Hematopoietic multipotent progenitor cell treated with erythropoietin and hydrocortisone succinate and interleukin-3 and kit ligand, for 15 days (in vitro differentiated cells): ENCODE measurements around the gene IGIP.

ENCODE experiments used
- DNase-seq: peaks from one replicate; pipeline ENCODE4 v3.0.0-alpha.2; 2015; ENCODE audit warnings: low spot score

Gene IGIP

DNA sequence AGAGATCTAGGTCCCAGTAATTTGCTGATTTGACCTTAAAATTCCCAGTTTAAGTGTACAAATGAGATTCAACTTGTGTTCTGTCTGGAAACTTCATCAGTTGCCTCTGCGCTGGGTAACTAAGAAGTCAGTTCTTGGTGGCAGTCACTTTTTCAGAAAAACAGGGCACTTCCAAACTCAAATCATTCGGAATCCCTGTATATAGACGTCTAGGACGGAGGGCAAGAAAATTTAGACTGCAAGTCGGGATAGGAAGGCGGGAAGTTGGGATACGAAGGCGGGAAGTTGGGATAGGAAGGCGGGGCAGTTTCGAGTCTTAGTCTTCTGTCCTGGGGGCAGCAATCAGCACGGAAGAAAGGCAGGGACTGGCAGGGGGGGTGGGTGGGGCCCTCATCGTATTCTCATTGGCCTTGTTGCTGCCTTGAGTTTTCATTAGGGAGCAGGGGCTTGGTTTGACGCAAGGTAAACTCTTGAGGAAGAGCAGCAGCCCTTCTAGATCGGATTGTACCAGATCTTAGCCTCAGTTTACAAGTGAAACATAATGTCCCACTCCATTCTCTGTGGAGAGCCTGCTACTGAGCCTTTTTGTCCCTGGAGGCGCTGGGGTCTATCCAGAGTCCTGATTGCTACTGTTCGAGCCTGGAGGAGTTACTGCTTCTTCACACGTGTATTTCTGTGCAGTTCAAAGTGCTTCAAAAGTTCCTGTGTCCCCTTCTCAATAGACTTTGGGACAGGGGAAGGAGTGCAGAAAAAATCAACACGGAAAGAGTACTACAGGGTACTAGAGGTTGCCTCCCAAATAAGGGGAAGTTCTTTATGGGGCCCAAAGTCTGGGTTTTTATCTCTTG, 14.5 kb upstream of the IGIP start:
- DNase-seq, result no peak

DNA sequence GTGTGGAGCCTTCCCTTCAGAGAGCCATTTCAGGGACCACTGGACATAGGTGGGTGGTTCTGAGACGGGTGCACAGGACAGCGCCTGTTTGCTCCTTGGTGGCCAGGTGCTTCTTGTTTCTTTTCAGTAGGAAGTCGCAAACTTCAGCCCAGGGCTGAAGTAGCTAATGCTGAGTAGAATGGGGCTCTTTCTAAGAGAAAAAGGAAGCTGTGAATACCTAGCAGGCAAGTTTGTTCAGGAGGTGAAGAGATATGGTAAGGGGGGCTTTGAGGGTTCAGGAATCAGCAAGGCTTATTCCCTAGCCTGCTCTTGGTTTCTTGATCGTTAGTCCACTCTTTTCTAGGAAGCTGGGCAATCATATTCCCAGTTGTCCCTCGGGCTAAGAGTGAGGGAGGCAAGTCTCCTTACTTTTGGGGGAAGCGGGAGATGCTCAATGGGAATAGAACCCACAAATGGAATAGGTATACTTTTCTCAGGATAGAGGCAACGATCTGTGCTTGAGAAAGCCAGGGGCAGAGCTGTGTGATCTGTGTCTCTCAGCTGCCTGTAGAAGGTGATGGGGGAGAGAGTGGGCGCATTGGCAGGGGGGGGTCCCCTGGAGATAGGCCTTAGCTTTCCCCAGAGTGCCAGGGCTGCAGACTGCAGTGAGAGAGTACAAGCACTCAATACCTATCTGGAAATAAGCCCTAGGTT, 13.7 kb upstream of the IGIP start:
- no peak for DNase-seq

DNA sequence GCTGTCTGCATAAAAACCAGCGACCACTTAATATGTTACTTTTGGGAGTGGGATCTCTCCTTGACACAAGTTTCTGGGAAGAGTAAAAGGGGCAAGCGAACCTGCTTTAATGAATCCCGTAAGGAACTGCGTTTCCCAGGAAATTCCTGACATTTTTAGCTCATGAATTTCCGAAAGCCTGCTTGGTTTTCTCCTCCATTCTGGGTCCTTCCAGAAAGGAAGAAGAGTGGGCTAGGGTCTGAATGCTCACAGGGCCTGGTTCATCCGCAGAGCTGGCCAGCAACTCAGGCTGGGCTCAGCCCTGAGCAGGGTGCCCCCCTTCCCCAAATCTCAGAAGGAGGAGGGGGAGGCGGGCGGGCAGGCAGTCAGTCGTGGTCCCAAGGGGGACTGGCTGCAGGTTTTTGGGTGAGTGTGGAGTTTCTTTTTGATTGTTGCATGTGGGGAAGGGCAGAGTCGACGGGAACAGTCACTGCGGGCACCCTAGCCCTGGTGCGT, 13.0 kb upstream of the IGIP start:
- no peak for DNase-seq

DNA sequence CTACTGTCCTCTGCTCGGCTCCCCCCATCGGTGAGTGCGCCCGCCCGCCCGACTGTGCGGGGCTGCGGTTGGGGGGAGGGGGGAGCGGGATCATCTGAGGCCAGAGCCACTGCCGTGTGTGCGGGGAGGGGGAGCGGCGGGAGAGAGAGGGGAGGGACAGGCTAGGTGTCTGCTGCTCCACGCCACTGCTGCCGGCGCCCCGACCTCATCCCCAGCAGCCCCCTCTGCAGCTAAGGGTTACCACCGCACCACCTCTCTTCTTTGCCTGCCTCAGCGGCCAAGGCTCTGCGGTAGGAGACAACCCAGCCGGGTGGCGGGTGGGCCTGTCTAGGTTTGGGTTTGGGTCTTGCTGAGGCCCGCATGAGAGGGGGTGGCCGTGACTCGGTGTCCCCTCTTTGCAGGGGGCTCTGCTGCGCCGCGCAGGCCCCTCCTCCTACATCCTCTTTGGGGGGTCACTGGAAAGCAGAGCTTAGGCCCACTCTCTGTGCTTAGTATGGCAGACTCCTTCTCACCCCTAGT, 12.5 kb upstream of the IGIP start:
- no peak for DNase-seq

DNA sequence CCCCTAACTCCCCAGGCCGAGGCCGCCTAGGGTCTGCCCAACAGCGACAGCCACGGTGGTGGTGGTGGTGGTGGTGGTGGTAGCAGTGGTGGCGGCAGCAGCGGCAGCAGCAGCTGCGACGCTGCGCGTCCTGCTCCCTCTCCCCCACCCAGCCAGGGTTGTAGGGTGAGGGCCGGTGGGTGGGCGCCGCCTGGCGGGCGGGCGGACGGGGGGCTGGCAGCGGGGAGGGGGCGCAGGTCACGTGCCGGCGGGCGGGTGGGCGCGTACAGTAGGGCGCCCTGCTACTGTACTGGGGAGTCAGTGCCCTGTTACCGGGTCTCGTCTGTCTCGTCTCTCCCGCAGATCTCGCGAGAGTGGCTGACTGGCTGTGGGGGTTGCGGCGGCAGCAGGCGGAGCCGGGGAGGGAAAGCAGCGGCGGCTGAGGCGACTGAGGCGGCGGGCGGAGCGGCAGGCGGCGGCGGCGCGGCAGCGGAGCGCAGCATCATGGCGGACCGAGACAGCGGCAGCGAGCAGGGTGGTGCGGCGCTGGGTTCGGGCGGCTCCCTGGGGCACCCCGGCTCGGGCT, 12.0 kb upstream of the IGIP start, which contains the start of gene PURA:
Gene PURA (plus strand): TSS at position 411 of the 565 bp plus-strand sequence. CDS start 73 bp downstream, at position 484.
- DNase-seq, result peak; percentile 91

DNA sequence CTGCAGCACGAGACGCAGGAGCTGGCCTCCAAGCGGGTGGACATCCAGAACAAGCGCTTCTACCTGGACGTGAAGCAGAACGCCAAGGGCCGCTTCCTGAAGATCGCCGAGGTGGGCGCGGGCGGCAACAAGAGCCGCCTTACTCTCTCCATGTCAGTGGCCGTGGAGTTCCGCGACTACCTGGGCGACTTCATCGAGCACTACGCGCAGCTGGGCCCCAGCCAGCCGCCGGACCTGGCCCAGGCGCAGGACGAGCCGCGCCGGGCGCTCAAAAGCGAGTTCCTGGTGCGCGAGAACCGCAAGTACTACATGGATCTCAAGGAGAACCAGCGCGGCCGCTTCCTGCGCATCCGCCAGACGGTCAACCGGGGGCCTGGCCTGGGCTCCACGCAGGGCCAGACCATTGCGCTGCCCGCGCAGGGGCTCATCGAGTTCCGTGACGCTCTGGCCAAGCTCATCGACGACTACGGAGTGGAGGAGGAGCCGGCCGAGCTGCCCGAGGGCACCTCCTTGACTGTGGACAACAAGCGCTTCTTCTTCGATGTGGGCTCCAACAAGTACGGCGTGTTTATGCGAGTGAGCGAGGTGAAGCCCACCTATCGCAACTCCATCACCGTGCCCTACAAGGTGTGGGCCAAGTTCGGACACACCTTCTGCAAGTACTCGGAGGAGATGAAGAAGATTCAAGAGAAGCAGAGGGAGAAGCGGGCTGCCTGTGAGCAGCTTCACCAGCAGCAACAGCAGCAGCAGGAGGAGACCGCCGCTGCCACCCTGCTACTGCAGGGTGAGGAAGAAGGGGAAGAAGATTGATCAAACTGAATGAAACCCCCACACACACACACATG, 11.2 kb upstream of the IGIP start:
- peak; percentile 45 for DNase-seq

DNA sequence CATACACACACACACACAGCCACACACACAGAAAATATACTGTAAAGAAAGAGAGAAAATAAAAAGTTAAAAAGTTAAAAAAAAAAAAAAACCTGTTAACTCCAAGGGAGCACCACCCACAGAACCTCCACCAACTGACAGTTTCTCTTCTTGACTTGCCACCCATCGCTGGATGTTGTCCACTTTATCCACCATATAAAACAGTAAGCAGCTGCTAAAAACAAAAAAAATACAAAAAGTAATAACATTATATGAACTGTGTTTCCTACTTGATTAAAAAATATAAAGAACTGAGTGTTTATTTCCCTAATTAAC, 10.6 kb upstream of the IGIP start:
- DNase-seq, result no peak

DNA sequence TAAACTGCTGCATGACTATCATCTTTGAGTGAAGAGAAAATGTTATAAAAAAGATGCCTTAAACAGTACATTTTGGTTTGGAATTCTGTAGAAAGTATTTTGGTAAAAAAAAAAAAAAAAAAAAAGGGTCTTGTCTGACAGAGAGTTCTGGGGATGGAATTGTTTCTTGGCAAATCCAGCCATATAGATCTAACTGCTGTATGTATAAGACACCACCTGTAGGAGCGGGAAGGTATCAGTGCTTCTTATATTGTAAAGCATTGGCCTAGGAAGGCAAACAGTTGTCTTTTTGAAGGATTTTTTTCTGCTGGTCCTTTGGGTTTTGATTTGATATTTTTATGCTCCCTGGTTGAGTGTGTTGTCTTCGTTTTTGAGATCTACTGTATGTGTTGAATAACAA, 9.0 kb upstream of the IGIP start:
- DNase-seq, result no peak

DNA sequence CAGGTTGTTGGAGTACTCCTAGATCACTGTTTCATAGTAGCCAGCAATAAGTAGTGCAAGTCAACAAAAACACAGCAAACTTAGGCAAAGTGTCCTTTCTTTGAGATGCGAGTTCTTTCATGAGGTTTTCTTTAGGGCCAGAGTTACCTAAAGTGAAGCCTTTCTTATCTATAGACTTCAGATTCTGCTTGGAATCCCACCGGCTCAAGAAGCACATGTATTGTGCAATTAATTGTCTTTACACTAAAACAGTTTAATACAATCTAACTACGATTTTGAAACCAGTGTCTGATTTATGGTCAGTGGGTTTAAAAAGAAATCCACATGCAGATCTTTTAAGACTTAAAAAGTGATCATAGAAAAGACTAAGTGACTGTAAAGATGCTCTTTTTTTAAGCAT, 8.2 kb upstream of the IGIP start:
- DNase-seq, result no peak

DNA sequence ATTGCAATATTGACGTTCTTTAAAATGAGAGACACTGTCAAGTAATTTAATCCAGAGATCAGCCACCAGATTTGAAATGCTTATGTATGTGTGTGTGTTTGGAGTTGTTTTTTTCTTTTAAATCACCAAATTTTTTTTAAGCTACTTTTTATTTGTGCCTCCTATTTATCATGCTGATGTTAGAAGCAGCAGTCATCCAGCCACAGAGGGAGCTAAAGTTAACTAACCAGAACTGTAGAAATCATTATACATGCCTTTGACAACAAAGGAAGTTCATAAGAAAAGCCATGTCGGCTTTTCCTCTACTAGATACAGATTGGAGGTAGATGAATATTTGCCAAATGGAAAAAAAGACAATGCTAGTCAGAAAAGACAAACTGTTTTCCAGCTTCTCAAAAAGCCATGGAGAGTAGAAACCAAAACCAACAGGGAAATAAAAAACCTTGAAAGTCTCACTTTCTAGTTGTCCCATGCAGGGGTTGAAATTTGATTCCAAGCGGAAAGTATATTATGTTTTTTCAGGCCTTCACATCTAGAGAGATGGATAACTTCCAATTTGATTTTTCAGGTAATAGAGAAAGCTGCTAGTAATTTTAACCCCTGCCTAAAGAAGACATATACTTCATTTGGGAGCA, 7.3 kb upstream of the IGIP start:
- DNase-seq, result no peak

DNA sequence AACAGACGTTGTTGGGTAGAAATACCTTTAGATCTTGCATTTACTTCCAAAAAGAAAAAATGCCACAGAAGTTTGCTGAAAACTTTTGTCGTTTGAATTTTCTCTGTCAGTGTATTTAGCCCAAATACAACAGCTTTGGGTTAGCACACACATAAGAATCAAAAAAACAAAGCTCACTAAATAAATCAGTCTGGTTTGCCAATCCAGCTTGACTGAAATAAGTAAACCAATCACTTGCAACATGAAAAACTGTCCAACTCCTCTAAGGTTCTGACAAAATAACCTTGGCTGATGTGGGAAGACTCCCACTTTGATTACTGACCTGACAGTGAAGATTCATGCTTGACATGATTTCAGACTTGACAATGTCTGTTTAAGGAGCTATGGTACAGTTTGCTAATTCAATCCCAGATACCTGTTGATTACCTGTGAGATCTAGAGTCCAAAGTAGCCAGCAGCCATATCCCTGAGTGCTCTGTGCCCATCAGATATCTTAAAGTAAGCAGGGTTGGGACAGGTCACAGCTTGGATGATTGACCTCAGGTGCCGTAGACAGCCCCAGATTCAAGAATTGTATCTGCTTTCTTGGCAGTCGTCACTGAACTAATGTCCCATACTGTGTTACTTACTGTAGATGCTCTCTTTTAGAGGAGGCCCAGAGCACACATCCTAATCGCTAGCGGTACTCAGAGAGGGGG, 727 bp downstream of the IGIP start:
- no peak for DNase-seq

DNA sequence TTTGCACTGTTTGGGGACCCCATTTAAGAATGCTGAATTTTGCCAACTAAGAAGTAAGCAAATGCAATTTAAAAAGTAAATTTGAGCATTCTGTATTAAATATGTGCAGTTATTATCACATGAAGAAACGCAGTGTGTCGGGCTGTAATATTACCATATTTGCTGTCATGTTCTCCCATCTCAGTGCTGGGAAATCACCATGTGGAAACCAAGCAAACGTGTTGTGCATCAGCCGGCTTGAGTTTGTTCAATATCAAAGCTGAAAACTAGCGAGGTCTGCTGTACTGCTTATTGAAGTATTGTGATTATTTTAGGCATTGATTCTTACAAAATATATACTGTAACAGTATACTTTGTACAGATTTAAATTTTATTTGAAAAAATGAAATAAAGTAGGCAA, 2.6 kb downstream of the IGIP start:
- no peak for DNase-seq

DNA sequence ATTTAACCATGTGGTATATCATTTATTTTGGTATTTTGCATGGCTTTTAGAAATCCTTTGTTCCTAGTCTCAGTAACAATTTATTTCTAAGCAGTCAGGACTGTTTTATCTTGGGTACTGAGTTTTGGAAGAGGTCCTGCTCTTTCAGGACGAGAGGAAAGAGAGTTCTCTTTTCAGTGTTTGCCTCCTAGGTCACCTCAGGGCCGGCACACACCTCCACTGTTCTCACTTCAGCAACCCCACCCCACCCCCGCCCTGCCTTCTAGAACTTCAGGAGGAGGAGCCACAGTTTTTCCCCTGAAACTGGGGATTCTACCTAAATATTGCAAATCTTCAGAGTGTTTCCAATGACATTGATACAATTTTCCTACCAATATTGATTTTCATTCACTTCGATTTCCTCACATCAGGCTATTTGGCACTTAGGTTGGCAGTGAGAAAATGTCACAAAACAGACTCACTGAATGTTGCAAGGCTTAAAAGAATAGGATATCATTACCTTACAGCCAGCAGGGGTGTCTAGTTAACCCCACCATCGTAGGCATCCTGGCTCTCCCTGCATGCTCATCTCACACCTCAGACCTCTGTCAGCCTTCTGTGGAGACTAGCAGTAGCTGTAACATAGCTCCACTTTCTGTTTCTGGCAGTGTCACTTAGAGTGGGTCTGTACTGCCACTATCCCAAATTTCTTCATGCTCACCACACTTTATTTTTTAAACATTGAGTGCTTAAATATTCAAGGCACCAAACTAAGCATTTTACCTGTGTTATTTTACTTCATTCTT, 5.4 kb downstream of the IGIP start:
- no peak for DNase-seq

DNA sequence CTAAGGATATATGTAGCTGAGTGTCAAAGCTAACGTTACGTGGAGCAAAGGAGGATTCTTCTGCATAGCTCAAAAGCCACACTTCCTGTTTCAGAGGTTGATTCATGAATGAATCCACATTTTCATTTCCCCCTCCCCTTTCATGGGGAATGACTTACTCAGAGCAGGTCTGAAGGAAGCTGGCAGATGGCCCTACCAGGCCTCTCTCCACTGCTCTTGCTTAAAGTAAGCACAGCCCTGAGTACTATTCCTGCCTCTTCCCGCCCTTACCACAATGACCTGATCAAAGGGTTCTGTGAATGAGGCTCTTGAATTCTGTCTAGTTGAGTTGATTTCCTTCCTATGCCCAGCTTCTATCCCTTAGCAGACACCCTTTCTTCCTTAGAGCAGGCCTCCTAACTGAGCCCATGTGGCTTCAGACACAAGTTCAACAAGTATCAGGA, 6.3 kb downstream of the IGIP start:
- no peak for DNase-seq

DNA sequence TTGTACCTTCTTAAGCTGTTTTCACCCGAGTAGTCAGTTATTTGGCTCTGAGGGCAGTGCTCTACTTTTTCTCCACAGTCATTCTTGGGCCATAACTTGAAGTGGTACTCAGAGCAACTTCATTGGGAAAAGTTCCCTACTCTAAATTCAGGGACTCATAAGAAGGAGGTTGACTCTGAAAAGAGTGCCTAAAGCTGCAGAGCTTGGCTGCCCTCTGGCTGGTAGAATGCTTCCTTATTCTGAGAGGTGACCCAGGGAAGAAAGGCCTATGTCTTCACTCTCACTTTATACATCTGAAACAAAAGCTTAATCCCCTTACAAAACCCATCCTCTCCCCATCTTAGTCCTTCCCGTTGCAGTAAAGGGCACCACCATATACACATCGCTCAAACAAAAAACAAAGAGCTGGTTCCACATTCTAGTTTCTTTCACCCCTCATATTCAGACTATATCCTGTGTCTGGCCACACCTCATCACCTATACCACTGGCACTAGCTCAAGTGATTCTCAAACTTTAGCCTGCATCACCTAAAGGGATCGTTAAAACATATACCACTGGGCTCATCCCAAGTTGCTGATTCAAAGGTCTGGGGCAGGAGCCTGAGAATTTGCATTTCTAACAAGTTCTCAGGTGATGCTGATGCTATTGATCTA, 7.9 kb downstream of the IGIP start:
- no peak for DNase-seq

DNA sequence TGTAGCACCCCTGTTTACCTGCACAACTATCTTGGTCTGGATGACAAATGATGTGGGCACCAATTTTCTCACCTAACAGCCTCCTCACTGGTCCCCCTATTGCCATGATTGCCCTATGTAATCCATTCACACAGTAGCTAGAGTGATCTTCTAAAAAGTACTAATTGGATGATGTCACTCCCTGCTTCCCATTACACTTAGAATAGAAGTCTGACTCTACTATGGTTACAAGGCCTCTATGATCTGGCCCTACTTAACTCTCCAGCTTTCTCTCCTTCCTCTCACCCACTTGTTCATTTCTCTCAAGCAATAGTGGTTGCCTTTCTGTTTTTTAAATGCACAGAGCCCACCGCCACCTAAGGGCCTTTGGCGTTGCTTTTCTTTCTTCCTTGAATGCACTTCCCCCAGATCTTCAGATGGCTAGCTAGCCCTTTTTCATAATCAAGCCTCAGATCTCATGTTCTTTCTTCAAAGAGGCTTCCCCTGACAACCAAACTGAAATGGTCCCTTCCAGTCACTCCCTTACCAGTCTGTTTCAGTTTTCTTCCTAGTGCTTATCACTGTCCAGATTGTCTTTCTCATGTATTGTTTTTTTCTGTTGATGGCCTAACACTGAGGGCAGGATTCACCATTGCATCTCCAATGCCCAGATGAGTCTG, 8.7 kb downstream of the IGIP start:
- DNase-seq, result no peak

DNA sequence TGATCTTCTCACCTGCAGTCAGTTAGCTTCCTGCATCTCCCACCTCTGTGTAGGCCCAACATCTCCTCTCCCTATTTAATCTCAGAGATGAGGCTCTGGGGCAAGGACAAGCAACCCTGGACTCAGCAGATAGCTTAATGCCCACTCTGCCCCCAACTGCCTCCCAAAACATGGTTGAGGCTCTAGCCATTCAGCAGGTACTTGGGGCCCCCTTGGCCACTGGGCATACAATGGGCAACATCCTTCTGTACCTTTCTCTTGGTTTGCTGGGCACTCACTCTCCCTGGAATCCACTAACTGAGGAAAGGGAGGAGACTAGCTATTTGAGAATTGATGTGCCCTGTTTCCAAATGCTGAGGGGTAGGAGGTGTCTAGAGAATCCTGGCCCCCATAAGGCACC, 9.4 kb downstream of the IGIP start:
- no peak for DNase-seq

DNA sequence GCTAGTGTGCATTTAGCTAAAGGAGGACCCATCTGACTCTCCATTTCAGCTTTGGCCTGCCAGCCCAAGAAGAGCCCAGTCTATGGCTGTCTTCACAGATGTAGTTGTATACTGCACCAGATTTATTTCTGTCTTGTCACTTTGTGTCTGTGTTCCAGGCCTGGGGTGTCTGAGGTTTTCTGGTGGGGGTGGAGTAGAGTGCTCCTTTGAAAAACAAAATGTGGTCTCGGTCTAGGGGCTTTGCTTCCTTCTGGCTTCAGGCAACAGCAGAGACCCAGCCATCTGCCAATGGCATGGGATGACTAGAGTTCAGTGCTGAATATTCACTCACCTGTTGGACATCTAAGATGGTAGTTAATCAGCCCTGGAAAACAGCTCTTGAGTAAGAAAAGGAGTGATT, 10.9 kb downstream of the IGIP start:
- no peak for DNase-seq

DNA sequence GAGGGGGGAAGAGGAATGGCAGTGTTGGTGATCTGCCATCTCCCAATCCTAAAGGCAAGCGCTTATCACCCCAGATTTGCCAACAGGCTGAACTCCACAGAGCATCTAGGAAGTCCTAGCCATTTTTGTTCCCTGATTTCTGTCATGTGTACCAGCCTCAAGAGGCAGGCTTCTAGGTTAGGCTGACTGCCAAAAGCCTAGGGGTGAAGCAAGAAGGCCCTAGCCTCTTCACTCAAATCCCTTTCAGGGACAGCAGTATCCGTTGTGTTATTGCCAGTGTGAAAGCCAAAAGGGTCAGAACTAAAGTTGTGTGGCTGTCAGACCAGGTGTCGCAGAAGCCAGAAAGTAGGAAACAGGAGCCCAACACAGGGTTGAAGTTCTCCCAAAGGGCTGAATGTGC, 14.7 kb downstream of the IGIP start:
- DNase-seq, result no peak
